ENCODE data around the gene TYMP.

TYMP gene

GRCh38 chr22:50505276-50505775 is 24.5 kb downstream of the TYMP start:
- H3K27ac ChIP-seq (ENCODE audit: low read length): no peak overlapping the region
- no peak overlapping the region for H3K9ac ChIP-seq (ENCODE audit: low read length)
- no peak overlapping the region for H3K4me2 ChIP-seq (ENCODE audit: low read depth, low read length)

GRCh38 chr22:50504369-50505211 is 25.2 kb downstream of the TYMP start:
- no peaks in the 10 kb centered on the region for H3K9me2 ChIP-seq (replicated peaks; ENCODE audit: insufficient read depth, low read length)
- no peaks in the 10 kb centered on the region for H3K36me3 ChIP-seq (replicated peaks; ENCODE audit: insufficient read depth, low read length)
- H3K4me1 ChIP-seq (ENCODE audit: low read length): peaks cover 5% of the 10 kb centered on the region
- no peak overlapping the region for H3K4me3 ChIP-seq (ENCODE audit: low read length)
- TF ChIP-seq CTCF (IDR thresholded peaks at IDR 0.05; ENCODE audit: low read length) (no peak), EZH2 (optimal IDR thresholded peaks at IDR 0.05; ENCODE audit: low read depth, low read length) (no peak), EZH2phosphoT487 (IDR thresholded peaks at IDR 0.05; ENCODE audit: low read length) (no peak)
- H3K9ac ChIP-seq (ENCODE audit: low read length): no peak overlapping the region
- no peaks in the 10 kb centered on the region for H4K20me1 ChIP-seq (ENCODE audit: insufficient read depth, low read length)
- H3K27me3 ChIP-seq (replicated peaks; ENCODE audit: insufficient read depth, low read length): no peaks in the 10 kb centered on the region
- no peak for DNase-seq
- no peak overlapping the region for H3K27ac ChIP-seq (ENCODE audit: low read length)
- H3K9me3 ChIP-seq (replicated peaks; ENCODE audit: insufficient read depth, low read length): no peaks in the 10 kb centered on the region
- H3K4me2 ChIP-seq (ENCODE audit: low read depth, low read length): no peak overlapping the region
- peaks cover 42% of the 10 kb centered on the region for H3K79me2 ChIP-seq (ENCODE audit: low read length)
- no peak overlapping the region for H2AFZ ChIP-seq (ENCODE audit: low read length)
- H3F3A ChIP-seq (ENCODE audit: insufficient read depth, low read length): no peaks in the 10 kb centered on the region

More at GRCh38 chr22:50505276-50505775, 24.5 kb downstream of the TYMP start:
- no peaks in the 10 kb centered on the region for H3K36me3 ChIP-seq (replicated peaks; ENCODE audit: insufficient read depth, low read length)
- H3K9me2 ChIP-seq (replicated peaks; ENCODE audit: insufficient read depth, low read length): no peaks in the 10 kb centered on the region
- peaks cover 49% of the 10 kb centered on the region for H3K79me2 ChIP-seq (ENCODE audit: low read length)
- no peaks in the 10 kb centered on the region for H3K27me3 ChIP-seq (replicated peaks; ENCODE audit: insufficient read depth, low read length)
- H3K4me1 ChIP-seq (ENCODE audit: low read length): peaks cover 6% of the 10 kb centered on the region
- H4K20me1 ChIP-seq (ENCODE audit: insufficient read depth, low read length): no peaks in the 10 kb centered on the region
- DNase-seq: no peak
- H3F3A ChIP-seq (ENCODE audit: insufficient read depth, low read length): no peaks in the 10 kb centered on the region
- no peak overlapping the region for H3K4me3 ChIP-seq (ENCODE audit: low read length)
- TF ChIP-seq EZH2phosphoT487 (IDR thresholded peaks at IDR 0.05; ENCODE audit: low read length) (no peak), CTCF (IDR thresholded peaks at IDR 0.05; ENCODE audit: low read length) (no peak), EZH2 (optimal IDR thresholded peaks at IDR 0.05; ENCODE audit: low read depth, low read length) (no peak)
- H2AFZ ChIP-seq (ENCODE audit: low read length): no peak overlapping the region
- H3K9me3 ChIP-seq (replicated peaks; ENCODE audit: insufficient read depth, low read length): no peaks in the 10 kb centered on the region

GRCh38 chr22:50503475-50504145 is 26.2 kb downstream of the TYMP start:
- Histone ChIP-seq H3K79me2 (ENCODE audit: low read length) (peaks cover 32% of the 10 kb centered on the region), H3K27me3 (replicated peaks; ENCODE audit: insufficient read depth, low read length) (no peaks in the 10 kb centered on the region), H3K9ac (ENCODE audit: low read length) (no peak overlapping the region), H3K36me3 (replicated peaks; ENCODE audit: insufficient read depth, low read length) (no peaks in the 10 kb centered on the region), H4K20me1 (ENCODE audit: insufficient read depth, low read length) (no peaks in the 10 kb centered on the region), H3K9me2 (replicated peaks; ENCODE audit: insufficient read depth, low read length) (no peaks in the 10 kb centered on the region), H3K27ac (ENCODE audit: low read length) (no peak overlapping the region), H3K4me1 (ENCODE audit: low read length) (no peaks in the 10 kb centered on the region), H2AFZ (ENCODE audit: low read length) (no peak overlapping the region), H3K4me2 (ENCODE audit: low read depth, low read length) (no peak overlapping the region), H3K4me3 (ENCODE audit: low read length) (no peak overlapping the region), H3F3A (ENCODE audit: insufficient read depth, low read length) (0 out of 2 replicates have a peak, but pooled peaks cover 1% of the 10 kb centered on the region), H3K9me3 (replicated peaks; ENCODE audit: insufficient read depth, low read length) (no peaks in the 10 kb centered on the region)
- TF ChIP-seq CTCF (IDR thresholded peaks at IDR 0.05; ENCODE audit: low read length) (no peak), EZH2 (optimal IDR thresholded peaks at IDR 0.05; ENCODE audit: low read depth, low read length) (no peak), EZH2phosphoT487 (IDR thresholded peaks at IDR 0.05; ENCODE audit: low read length) (no peak)
- DNase-seq: no peak
